ENCODE measurements around the gene MLXIP.

MLXIP gene

GRCh38 chr12:122194804-122195203 is 116.2 kb downstream of the MLXIP start:
- Histone ChIP-seq H3K4me3 (IDR thresholded peaks at IDR 0.05; ENCODE audit: insufficient read depth, low read depth, low read length) (no peak overlapping the region), H3K4me1 (ENCODE audit: low read depth, poor library complexity, severe bottlenecking) (no peaks in the 10 kb centered on the region), H4K20me1 (ENCODE audit: insufficient read depth) (no peaks in the 10 kb centered on the region), H3K36me3 (ENCODE audit: insufficient read depth) (no peaks in the 10 kb centered on the region), H3K27me3 (ENCODE audit: insufficient read depth, low read depth) (no peaks in the 10 kb centered on the region), H3K9ac (no peak overlapping the region), H3K4me2 (no peak overlapping the region), H2AFZ (ENCODE audit: low read depth) (no peak overlapping the region), H3K27ac (no peak overlapping the region), H3K79me2 (ENCODE audit: insufficient read depth, low read depth) (no peaks in the 10 kb centered on the region)
- TF ChIP-seq CTCF (conservative IDR thresholded peaks at IDR 0.05; ENCODE audit: low read depth, low read length): no peak

GRCh38 chr12:122195405-122195804 is 116.8 kb downstream of the MLXIP start:
- Histone ChIP-seq H3K27me3 (ENCODE audit: insufficient read depth, low read depth) (no peaks in the 10 kb centered on the region), H3K9ac (no peak overlapping the region), H3K36me3 (ENCODE audit: insufficient read depth) (no peaks in the 10 kb centered on the region), H3K4me1 (ENCODE audit: low read depth, poor library complexity, severe bottlenecking) (no peaks in the 10 kb centered on the region), H3K4me3 (IDR thresholded peaks at IDR 0.05; ENCODE audit: insufficient read depth, low read depth, low read length) (no peak overlapping the region), H2AFZ (ENCODE audit: low read depth) (no peak overlapping the region), H3K79me2 (ENCODE audit: insufficient read depth, low read depth) (no peaks in the 10 kb centered on the region), H3K27ac (no peak overlapping the region), H4K20me1 (ENCODE audit: insufficient read depth) (no peaks in the 10 kb centered on the region), H3K4me2 (no peak overlapping the region)
- no peak for TF ChIP-seq CTCF (conservative IDR thresholded peaks at IDR 0.05; ENCODE audit: low read depth, low read length)
